NCI-H1930 (cell line): ENCODE data around the gene TTLL7.

Source experiments
- DNase-seq, 2 experiments: peaks; one replicate each; lab custom pipeline; 2025; lab: John Stamatoyannopoulos, UW

The TTLL7 gene

GRCh38 chr1:83818916-83819315 is 180.0 kb downstream of the TTLL7 start:
- DNase-seq = no peak

- no peak for DNase-seq
These were observed 182.1 kb downstream of the TTLL7 start for GRCh38 chr1:83816836-83817235.

- DNase-seq = no peak
These were observed 183.6 kb downstream of the TTLL7 start for GRCh38 chr1:83815330-83815729.
